PFSK-1 (cell line): ENCODE results near the gene IQSEC2.

Experiments used
- FOXP2 ChIP-seq: optimal IDR thresholded peaks from 2 replicates; pipeline ENCODE3; 2011; ENCODE audit warnings: borderline replicate concordance, control low read depth, inconsistent platforms; ENCODE audit not compliant: insufficient read depth; ENCODE audit errors: extremely low read length, extremely low read depth
- POLR2AphosphoS5 ChIP-seq: IDR thresholded peaks from 2 replicates; pipeline ENCODE4 v1.6.1; 2012; ENCODE audit warnings: low read depth, mild to moderate bottlenecking, control low read depth, low read length, moderate library complexity
- SIN3A ChIP-seq: IDR thresholded peaks from 2 replicates; pipeline ENCODE4 v1.6.1; 2012; ENCODE audit warnings: mild to moderate bottlenecking, low read length, moderate library complexity, borderline replicate concordance; ENCODE audit not compliant: insufficient read depth
- TAF1 ChIP-seq: IDR thresholded peaks from 2 replicates; pipeline ENCODE4 v1.6.1; 2012; ENCODE audit warnings: low read length, control low read depth, borderline replicate concordance; ENCODE audit not compliant: insufficient read depth
- TF ChIP-seq, protein P1 (sequence below), 2 experiments: IDR thresholded peaks; 2 replicates each; pipeline versions ENCODE4 v1.6.1 to v1.8.0; 2011 to 2012; ENCODE audit warnings: low read depth in 2 of 2, low read length in 2 of 2, control low read depth in 1 of 2, inconsistent platforms in 1 of 2, mild to moderate bottlenecking in 1 of 2, moderate library complexity in 1 of 2; ENCODE audit not compliant: insufficient read depth in 1 of 2

The IQSEC2 gene

GRCh38 chrX:53246231-53246630, 35.2 kb downstream of the IQSEC2 start:
- TF ChIP-seq SIN3A (no peak), POLR2AphosphoS5 (no peak), TAF1 (no peak), FOXP2 (no peak)
- TF ChIP-seq, protein P1, sequence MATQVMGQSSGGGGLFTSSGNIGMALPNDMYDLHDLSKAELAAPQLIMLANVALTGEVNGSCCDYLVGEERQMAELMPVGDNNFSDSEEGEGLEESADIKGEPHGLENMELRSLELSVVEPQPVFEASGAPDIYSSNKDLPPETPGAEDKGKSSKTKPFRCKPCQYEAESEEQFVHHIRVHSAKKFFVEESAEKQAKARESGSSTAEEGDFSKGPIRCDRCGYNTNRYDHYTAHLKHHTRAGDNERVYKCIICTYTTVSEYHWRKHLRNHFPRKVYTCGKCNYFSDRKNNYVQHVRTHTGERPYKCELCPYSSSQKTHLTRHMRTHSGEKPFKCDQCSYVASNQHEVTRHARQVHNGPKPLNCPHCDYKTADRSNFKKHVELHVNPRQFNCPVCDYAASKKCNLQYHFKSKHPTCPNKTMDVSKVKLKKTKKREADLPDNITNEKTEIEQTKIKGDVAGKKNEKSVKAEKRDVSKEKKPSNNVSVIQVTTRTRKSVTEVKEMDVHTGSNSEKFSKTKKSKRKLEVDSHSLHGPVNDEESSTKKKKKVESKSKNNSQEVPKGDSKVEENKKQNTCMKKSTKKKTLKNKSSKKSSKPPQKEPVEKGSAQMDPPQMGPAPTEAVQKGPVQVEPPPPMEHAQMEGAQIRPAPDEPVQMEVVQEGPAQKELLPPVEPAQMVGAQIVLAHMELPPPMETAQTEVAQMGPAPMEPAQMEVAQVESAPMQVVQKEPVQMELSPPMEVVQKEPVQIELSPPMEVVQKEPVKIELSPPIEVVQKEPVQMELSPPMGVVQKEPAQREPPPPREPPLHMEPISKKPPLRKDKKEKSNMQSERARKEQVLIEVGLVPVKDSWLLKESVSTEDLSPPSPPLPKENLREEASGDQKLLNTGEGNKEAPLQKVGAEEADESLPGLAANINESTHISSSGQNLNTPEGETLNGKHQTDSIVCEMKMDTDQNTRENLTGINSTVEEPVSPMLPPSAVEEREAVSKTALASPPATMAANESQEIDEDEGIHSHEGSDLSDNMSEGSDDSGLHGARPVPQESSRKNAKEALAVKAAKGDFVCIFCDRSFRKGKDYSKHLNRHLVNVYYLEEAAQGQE (IDR thresholded peaks at IDR 0.05; ENCODE audit: insufficient read depth in 1 of 2, low read depth in 2 of 2, low read length in 2 of 2) = no peak

- TF ChIP-seq SIN3A (no peak), TAF1 (no peak), POLR2AphosphoS5 (no peak), FOXP2 (no peak)
- TF ChIP-seq, protein P1 (IDR thresholded peaks at IDR 0.05; ENCODE audit: insufficient read depth in 1 of 2, low read depth in 2 of 2, low read length in 2 of 2) = no peak
Measured at GRCh38 chrX:53244610-53245009, 36.8 kb downstream of the IQSEC2 start.

- TF ChIP-seq TAF1 (no peak), SIN3A (no peak), POLR2AphosphoS5 (no peak), FOXP2 (no peak)
- TF ChIP-seq, protein P1 (IDR thresholded peaks at IDR 0.05; ENCODE audit: insufficient read depth in 1 of 2, low read depth in 2 of 2, low read length in 2 of 2) = no peak
Measured at GRCh38 chrX:53242310-53242709, 39.1 kb downstream of the IQSEC2 start.

DNA sequence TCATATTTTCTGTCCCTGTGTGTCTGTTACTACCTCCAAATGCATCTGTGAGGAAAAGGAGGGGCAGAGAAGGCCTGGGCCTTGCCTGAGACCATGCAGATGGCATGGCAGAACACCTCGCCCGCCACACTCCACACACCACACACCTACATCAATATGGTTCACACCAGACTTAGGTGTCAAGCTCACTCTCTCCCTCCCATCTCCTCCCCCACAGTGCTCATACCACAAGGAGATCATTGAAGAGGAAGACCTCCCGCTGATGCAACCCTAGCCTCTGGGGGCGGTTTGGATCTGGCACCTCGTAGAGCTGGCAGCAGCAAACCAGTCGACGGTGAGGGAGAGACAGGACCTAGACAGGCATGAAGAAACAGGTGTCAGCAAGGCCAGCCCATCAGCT, 39.8 kb downstream of the IQSEC2 start:
- TF ChIP-seq FOXP2 (no peak), POLR2AphosphoS5 (no peak), TAF1 (no peak)
- TF ChIP-seq, protein P1 (IDR thresholded peaks at IDR 0.05; ENCODE audit: insufficient read depth in 1 of 2, low read depth in 2 of 2, low read length in 2 of 2) = no peak

GRCh38 chrX:53239474-53239873, 41.9 kb downstream of the IQSEC2 start:
- TF ChIP-seq FOXP2 = no peak
- TF ChIP-seq, protein P1 (IDR thresholded peaks at IDR 0.05; ENCODE audit: insufficient read depth in 1 of 2, low read depth in 2 of 2, low read length in 2 of 2) = no peak
- no peak for TF ChIP-seq POLR2AphosphoS5
- TF ChIP-seq TAF1 = no peak
- no peak for TF ChIP-seq SIN3A
